Hypothalamus (tissue), 51 donors: ENCODE measurements around the gene DYNC2LI1.
A peak's percentile ranks its signal among the peaks of the same experiment; 100 is the strongest.

Experiments
- DNase-seq, 51 donors: peaks; one replicate each; lab custom pipeline; 2025; lab: John Stamatoyannopoulos, UW

The DYNC2LI1 gene

GRCh38 chr2:43762286-43762685 is 11.6 kb upstream of the DYNC2LI1 start:
- DNase-seq, result no peak

GRCh38 chr2:43763091-43763490 is 10.7 kb upstream of the DYNC2LI1 start:
- no peak for DNase-seq

- DNase-seq, result no peak
Observed at GRCh38 chr2:43764086-43764705, 9.6 kb upstream of the DYNC2LI1 start.

- no peak for DNase-seq
Observed at GRCh38 chr2:43766006-43766405, 7.8 kb upstream of the DYNC2LI1 start.

- DNase-seq, result no peak
Observed at GRCh38 chr2:43774617-43775016, 778 bp downstream of the DYNC2LI1 start.

GRCh38 chr2:43776324-43776723 is 2.5 kb downstream of the DYNC2LI1 start:
- DNase-seq, result no peak

- no peak for DNase-seq
Observed at GRCh38 chr2:43777306-43777926, 3.6 kb downstream of the DYNC2LI1 start.

GRCh38 chr2:43778233-43778632 is 4.4 kb downstream of the DYNC2LI1 start:
- no peak for DNase-seq

- no peak for DNase-seq
Observed at GRCh38 chr2:43787895-43788294, 14.1 kb downstream of the DYNC2LI1 start.

GRCh38 chr2:43788646-43789045 is 14.8 kb downstream of the DYNC2LI1 start:
- no peak for DNase-seq

- no peak for DNase-seq
Observed at GRCh38 chr2:43790147-43790546, 16.3 kb downstream of the DYNC2LI1 start.

GRCh38 chr2:43791035-43791765 is 17.4 kb downstream of the DYNC2LI1 start:
- DNase-seq, result no peak

GRCh38 chr2:43792653-43793052 is 18.8 kb downstream of the DYNC2LI1 start:
- DNase-seq, result no peak

GRCh38 chr2:43794956-43795355 is 21.1 kb downstream of the DYNC2LI1 start:
- no peak for DNase-seq

- no peak for DNase-seq
Observed at GRCh38 chr2:43796206-43796605, 22.4 kb downstream of the DYNC2LI1 start.

- no peak for DNase-seq
Observed at GRCh38 chr2:43798300-43798699, 24.5 kb downstream of the DYNC2LI1 start.

GRCh38 chr2:43800894-43801293 is 27.1 kb downstream of the DYNC2LI1 start:
- no peak for DNase-seq

- DNase-seq, result no peak
Observed at GRCh38 chr2:43802135-43802534, 28.3 kb downstream of the DYNC2LI1 start.

GRCh38 chr2:43803113-43803512 is 29.3 kb downstream of the DYNC2LI1 start:
- DNase-seq, result no peak

GRCh38 chr2:43806719-43807031 is 32.8 kb downstream of the DYNC2LI1 start:
- DNase-seq, result no peak

GRCh38 chr2:43810452-43810851 is 36.6 kb downstream of the DYNC2LI1 start:
- peak in 1 of 51 donors; percentile 26 for DNase-seq

- DNase-seq, result no peak
Observed at GRCh38 chr2:43810888-43811287, 37.0 kb downstream of the DYNC2LI1 start.
